ENCODE data around the gene PCDH9.

Gene PCDH9

GRCh38 chr13:66704110-66704509, 526.0 kb downstream of the PCDH9 start:
- DNase-seq, result no peak

- DNase-seq, result no peak
Measured at GRCh38 chr13:66703597-66703996, 526.5 kb downstream of the PCDH9 start.

- DNase-seq, result no peak
Measured at GRCh38 chr13:66700117-66700601, 530.0 kb downstream of the PCDH9 start.

GRCh38 chr13:66693656-66694055, 536.5 kb downstream of the PCDH9 start:
- DNase-seq, result no peak

- no peak for DNase-seq
Measured at GRCh38 chr13:66691149-66691548, 539.0 kb downstream of the PCDH9 start.

- DNase-seq, result no peak
Measured at GRCh38 chr13:66689628-66690027, 540.5 kb downstream of the PCDH9 start.

GRCh38 chr13:66689037-66689619, 541.0 kb downstream of the PCDH9 start:
- no peak for DNase-seq

- no peak for DNase-seq
Measured at GRCh38 chr13:66681403-66681802, 548.7 kb downstream of the PCDH9 start.

- DNase-seq, result no peak
Measured at GRCh38 chr13:66680031-66680430, 550.1 kb downstream of the PCDH9 start.

GRCh38 chr13:66675620-66676019, 554.5 kb downstream of the PCDH9 start:
- no peak for DNase-seq

- no peak for DNase-seq
Measured at GRCh38 chr13:66673401-66673800, 556.7 kb downstream of the PCDH9 start.

GRCh38 chr13:66665991-66666390, 564.1 kb downstream of the PCDH9 start:
- DNase-seq, result no peak

GRCh38 chr13:66663711-66664110, 566.4 kb downstream of the PCDH9 start:
- no peak for DNase-seq

GRCh38 chr13:66663206-66663605, 566.9 kb downstream of the PCDH9 start:
- DNase-seq, result no peak

- DNase-seq, result no peak
Measured at GRCh38 chr13:66661336-66661735, 568.8 kb downstream of the PCDH9 start.

- no peak for DNase-seq
Measured at GRCh38 chr13:66660468-66660813, 569.7 kb downstream of the PCDH9 start.

GRCh38 chr13:66659701-66660467, 570.3 kb downstream of the PCDH9 start:
- no peak for DNase-seq

GRCh38 chr13:66659286-66659685, 570.9 kb downstream of the PCDH9 start:
- no peak for DNase-seq

GRCh38 chr13:66657165-66657881, 572.8 kb downstream of the PCDH9 start:
- no peak for DNase-seq

GRCh38 chr13:66655847-66656454, 574.2 kb downstream of the PCDH9 start:
- DNase-seq, result no peak

GRCh38 chr13:66644855-66645460, 585.2 kb downstream of the PCDH9 start:
- no peak for DNase-seq

GRCh38 chr13:66640231-66640630, 589.9 kb downstream of the PCDH9 start:
- DNase-seq, result no peak

- no peak for DNase-seq
Measured at GRCh38 chr13:66639044-66639443, 591.1 kb downstream of the PCDH9 start.
